ENCODE measurements around the gene GFPT1. TPM values are rescaled to one million over a fixed set of nuclear protein-coding genes. Genes with fewer than 3 reads are reported as not detected.
"Not testable (repeated sequence)": the region's sequence is repeated elsewhere in the genome, so short reads cannot be mapped to it uniquely, and the experiment has no call there.

GFPT1 gene
- total and polyA plus RNA-seq, 12 donors: 5.5 to 96.5 (median 29.0) TPM

DNA sequence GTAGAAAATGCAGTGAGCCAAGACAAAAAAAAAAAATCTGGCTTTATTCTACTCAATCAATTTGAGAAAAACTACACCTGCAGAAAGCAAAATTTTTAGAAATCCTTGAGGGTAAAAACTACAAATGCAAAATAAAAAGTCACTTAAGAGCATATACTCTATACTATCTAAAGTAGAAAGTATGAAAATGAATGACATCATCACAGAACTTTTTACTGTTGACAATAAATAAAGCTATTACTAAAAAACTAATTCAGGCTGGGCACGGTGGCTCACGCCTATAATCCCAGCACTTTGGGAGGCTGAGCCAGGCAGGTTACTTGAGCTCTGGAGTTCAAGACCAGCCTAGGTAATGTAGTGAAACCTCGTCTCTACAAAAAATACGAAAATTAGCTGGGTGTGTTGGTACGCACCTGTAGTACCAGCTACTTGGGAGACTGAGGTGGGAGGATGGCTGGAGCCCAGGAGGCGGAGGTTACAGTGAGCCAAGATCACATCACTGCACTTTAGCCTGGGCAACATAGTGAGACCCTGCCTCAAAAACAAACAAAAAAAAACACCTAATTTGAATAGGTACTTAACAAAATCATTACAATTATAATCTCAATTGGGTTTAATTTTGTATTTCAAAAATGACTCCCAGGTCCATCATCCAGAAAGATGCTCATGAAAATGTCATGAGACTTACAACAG is 42.6 kb upstream of the GFPT1 start:
- 93 to 97% (median 96%) methylated on average over 6 of the region's 6 CpGs for WGBS, 4 donors
- no peaks in the 10 kb centered on the region for H3K9me3 ChIP-seq (replicated peaks in 1 of 3)
- no peaks in the 10 kb centered on the region for H3K27me3 ChIP-seq
- intact Hi-C loops (cut with DNase I): no loop called here
- no peak overlapping the region for H3K4me3 ChIP-seq
- H3K4me1 ChIP-seq (replicated peaks in 1 of 2): peaks cover 0 to 13% of the 10 kb centered on the region in 2 donors
- H3K36me3 ChIP-seq (replicated peaks in 1 of 2): peaks cover 0 to 62% of the 10 kb centered on the region in 2 donors
- H3K27ac ChIP-seq: no peak overlapping the region
- no peak for DNase-seq
- TF ChIP-seq POLR2A (IDR thresholded peaks at IDR 0.05) (no peak), CTCF (IDR thresholded peaks at IDR 0.05) (no peak)

DNA sequence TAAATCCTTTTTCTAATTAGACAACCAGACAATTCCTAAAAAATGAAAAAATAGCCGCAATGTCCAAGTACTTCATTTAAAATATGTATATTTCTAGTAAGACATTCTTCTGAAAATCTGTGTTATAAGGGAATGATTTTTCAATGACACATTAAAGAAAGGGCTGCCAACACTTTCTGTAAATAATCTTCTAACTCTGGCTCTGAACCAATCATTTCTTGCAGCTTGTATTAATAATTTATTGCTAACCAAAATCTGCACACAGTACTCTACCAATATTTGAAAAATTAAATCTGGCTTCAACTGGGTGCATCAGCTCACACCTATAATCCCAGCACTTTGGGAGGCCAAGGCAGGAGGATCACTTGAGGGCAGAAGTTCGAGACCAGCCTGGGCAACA is 42.0 kb upstream of the GFPT1 start:
- WGBS, 4 donors: 88 to 95% (median 91%) methylated on average over 2 of the region's 2 CpGs
- TF ChIP-seq POLR2A (IDR thresholded peaks at IDR 0.05) (no peak), CTCF (IDR thresholded peaks at IDR 0.05) (no peak)

GRCh38 chr2:69424419-69424818 is 37.4 kb upstream of the GFPT1 start:
- Histone ChIP-seq H3K27ac (no peak overlapping the region), H3K4me3 (no peak overlapping the region), H3K9me3 (replicated peaks in 1 of 3) (no peaks in the 10 kb centered on the region), H3K4me1 (replicated peaks in 1 of 2) (peaks cover 0 to 10% of the 10 kb centered on the region in 2 donors), H3K27me3 (no peaks in the 10 kb centered on the region), H3K36me3 (replicated peaks in 1 of 2) (peaks cover 0 to 46% of the 10 kb centered on the region in 2 donors)
- TF ChIP-seq CTCF (IDR thresholded peaks at IDR 0.05) (no peak), POLR2A (IDR thresholded peaks at IDR 0.05) (no peak)
- intact Hi-C loops (cut with DNase I): no loop called here
- WGBS, 4 donors: 94 to 98% (median 96%) methylated on average over 2 of the region's 2 CpGs
- no peak for DNase-seq

More for the DNA sequence above, 42.0 kb upstream of the GFPT1 start:
- Histone ChIP-seq H3K4me3 (no peak overlapping the region), H3K27me3 (no peaks in the 10 kb centered on the region), H3K4me1 (replicated peaks in 1 of 2) (peaks cover 0 to 10% of the 10 kb centered on the region in 2 donors), H3K27ac (no peak overlapping the region), H3K9me3 (replicated peaks in 1 of 3) (no peaks in the 10 kb centered on the region), H3K36me3 (replicated peaks in 1 of 2) (peaks cover 0 to 62% of the 10 kb centered on the region in 2 donors)
- intact Hi-C loops (cut with DNase I): no loop called here
- no peak for DNase-seq

GRCh38 chr2:69422198-69422597 is 35.2 kb upstream of the GFPT1 start:
- no peak for TF ChIP-seq CTCF (IDR thresholded peaks at IDR 0.05)
- TF ChIP-seq POLR2A (IDR thresholded peaks at IDR 0.05): no peak
- no peak for DNase-seq
- intact Hi-C loops (cut with DNase I): no loop called here
- H3K4me3 ChIP-seq: no peak overlapping the region
- H3K4me1 ChIP-seq (replicated peaks in 1 of 2): no peaks in the 10 kb centered on the region
- peak overlapping the region in 1 of 5 donors; percentile 35 for H3K27ac ChIP-seq
- H3K9me3 ChIP-seq (replicated peaks in 1 of 3): no peaks in the 10 kb centered on the region
- H3K27me3 ChIP-seq: no peaks in the 10 kb centered on the region
- peaks cover 0 to 48% of the 10 kb centered on the region in 2 donors for H3K36me3 ChIP-seq (replicated peaks in 1 of 2)

DNA sequence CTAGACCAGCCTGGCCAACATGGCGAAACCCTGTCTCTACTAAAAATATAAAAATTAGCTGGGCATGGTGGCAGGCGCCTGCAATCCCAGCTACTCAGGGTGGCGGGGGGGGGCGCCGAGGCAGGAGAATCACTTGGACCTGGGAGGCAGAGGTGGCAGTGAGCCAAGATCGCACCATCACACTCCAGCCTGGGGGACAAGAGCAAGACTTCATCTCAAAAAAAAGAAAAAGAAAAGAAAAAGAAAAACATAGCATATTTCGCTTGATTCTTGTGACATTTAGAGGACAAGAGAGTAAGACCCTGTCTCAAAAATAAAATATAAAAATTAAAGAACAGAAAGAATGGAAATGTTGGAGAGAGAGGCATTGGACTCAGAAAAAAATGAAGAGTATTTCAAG is 32.1 kb upstream of the GFPT1 start:
- H3K9me3 ChIP-seq (replicated peaks in 1 of 3); H3K27ac ChIP-seq; intact Hi-C loops (cut with DNase I); DNase-seq; H3K4me3 ChIP-seq; H3K4me1 ChIP-seq (replicated peaks in 1 of 2); H3K27me3 ChIP-seq: not testable (repeated sequence)
- H3K36me3 ChIP-seq (replicated peaks in 1 of 2): peaks cover 0 to 56% of the 10 kb centered on the region in 2 donors
- WGBS, 4 donors: 81 to 89% (median 83%) methylated on average over 7 of the region's 7 CpGs

Measured in adrenal gland (tissue), 12 donors.